ENCODE results near the gene RNASE8.
A peak's percentile ranks its signal among the peaks of the same experiment; 100 is the strongest.

RNASE8 gene

GRCh38 chr14:21053184-21054122 is 4.2 kb upstream of the RNASE8 start:
- DNase-seq (ENCODE audit: low read depth) = no peak

- no peak for DNase-seq (ENCODE audit: low read depth)
Measured at GRCh38 chr14:21054123-21054767, 3.4 kb upstream of the RNASE8 start.

- no peak for DNase-seq (ENCODE audit: low read depth)
Measured at GRCh38 chr14:21054768-21055145, 2.9 kb upstream of the RNASE8 start.

- DNase-seq (ENCODE audit: low read depth) = no peak
Measured at GRCh38 chr14:21055432-21056117, 2.0 kb upstream of the RNASE8 start.

GRCh38 chr14:21056520-21057163 is 980 bp upstream of the RNASE8 start:
- no peak for DNase-seq (ENCODE audit: low read depth)

- DNase-seq (ENCODE audit: low read depth) = no peak
Measured at GRCh38 chr14:21058903-21059302, 1.3 kb downstream of the RNASE8 start.

GRCh38 chr14:21059842-21060613 is 2.4 kb downstream of the RNASE8 start:
- DNase-seq (ENCODE audit: low read depth) = no peak

- no peak for DNase-seq (ENCODE audit: low read depth)
Measured at GRCh38 chr14:21060614-21061346, 3.2 kb downstream of the RNASE8 start.

- no peak for DNase-seq (ENCODE audit: low read depth)
Measured at GRCh38 chr14:21061347-21061668, 3.7 kb downstream of the RNASE8 start.

- DNase-seq (ENCODE audit: low read depth) = peak; percentile 90
Measured at GRCh38 chr14:21063479-21063878, 5.9 kb downstream of the RNASE8 start.

- DNase-seq (ENCODE audit: low read depth) = no peak
Measured at GRCh38 chr14:21066882-21067502, 9.4 kb downstream of the RNASE8 start.

- peak; percentile 45 for DNase-seq (ENCODE audit: low read depth)
Measured at GRCh38 chr14:21068521-21069387, 11.1 kb downstream of the RNASE8 start.

GRCh38 chr14:21069388-21070082 is 11.9 kb downstream of the RNASE8 start:
- DNase-seq (ENCODE audit: low read depth) = no peak

GRCh38 chr14:21070083-21070609 is 12.5 kb downstream of the RNASE8 start, which contains the start of gene ARHGEF40:
ARHGEF40 (plus strand) TSS chr14:21070304; CDS start chr14:21070397, 93 bp downstream.
- peak; percentile 24 for DNase-seq (ENCODE audit: low read depth)

GRCh38 chr14:21070610-21071224 is 13.1 kb downstream of the RNASE8 start:
- peak; percentile 43 for DNase-seq (ENCODE audit: low read depth)

- peak; percentile 94 for DNase-seq (ENCODE audit: low read depth)
Measured at GRCh38 chr14:21071225-21072030, 13.8 kb downstream of the RNASE8 start.

- peak; percentile 70 for DNase-seq (ENCODE audit: low read depth)
Measured at GRCh38 chr14:21072031-21072473, 14.4 kb downstream of the RNASE8 start.
